ENCODE data around the gene PXMP2.

PXMP2 gene

GRCh38 chr12:132687211-132688164 is at the start of gene PXMP2, which contains the start of gene POLE:
TSS of gene PXMP2 (plus strand) at chr12:132687587. CDS start at chr12:132687671, 84 bp downstream.
TSS of gene POLE (minus strand) at chr12:132687342. CDS start at chr12:132687315, 27 bp downstream.
- peak; percentile 93 for DNase-seq

- no peak for DNase-seq
Measured at GRCh38 chr12:132637811-132638210, 49.6 kb upstream of the PXMP2 start.

GRCh38 chr12:132638541-132639408 is 48.6 kb upstream of the PXMP2 start:
- no peak for DNase-seq

GRCh38 chr12:132639956-132640520 is 47.3 kb upstream of the PXMP2 start:
- DNase-seq: no peak

- DNase-seq: no peak
Measured at GRCh38 chr12:132640936-132641335, 46.5 kb upstream of the PXMP2 start.

GRCh38 chr12:132641811-132642650 is 45.4 kb upstream of the PXMP2 start:
- DNase-seq: no peak

- no peak for DNase-seq
Measured at GRCh38 chr12:132642846-132643835, 44.2 kb upstream of the PXMP2 start.

- DNase-seq: no peak
Measured at GRCh38 chr12:132646850-132647249, 40.5 kb upstream of the PXMP2 start.

GRCh38 chr12:132647858-132648257 is 39.5 kb upstream of the PXMP2 start:
- DNase-seq: no peak

GRCh38 chr12:132648616-132649225 is 38.7 kb upstream of the PXMP2 start:
- DNase-seq: no peak

GRCh38 chr12:132649226-132649945 is 38.0 kb upstream of the PXMP2 start:
- DNase-seq: no peak

- DNase-seq: no peak
Measured at GRCh38 chr12:132651444-132652100, 35.8 kb upstream of the PXMP2 start.

GRCh38 chr12:132653567-132654290 is 33.7 kb upstream of the PXMP2 start:
- no peak for DNase-seq

GRCh38 chr12:132657004-132657727 is 30.2 kb upstream of the PXMP2 start:
- no peak for DNase-seq

GRCh38 chr12:132658149-132658894 is 29.1 kb upstream of the PXMP2 start:
- DNase-seq: peak; percentile 37

GRCh38 chr12:132659146-132659545 is 28.2 kb upstream of the PXMP2 start:
- no peak for DNase-seq

- DNase-seq: no peak
Measured at GRCh38 chr12:132660052-132660451, 27.3 kb upstream of the PXMP2 start.

Measured in KG1 (cell line).